HG02973 (cell line): ENCODE results near the gene TOLLIP.
"Not testable (repeated sequence)": the region's sequence is repeated elsewhere in the genome, so short reads cannot be mapped to it uniquely, and the experiment has no call there.

Experiments used
- ATAC-seq: cut with Tn5 transposase; IDR thresholded peaks from one replicate; pipeline ENCODE4 v1.9.1; 2021; ENCODE audit warnings: moderate library complexity; ENCODE audit not compliant: unreplicated experiment

TOLLIP gene

DNA sequence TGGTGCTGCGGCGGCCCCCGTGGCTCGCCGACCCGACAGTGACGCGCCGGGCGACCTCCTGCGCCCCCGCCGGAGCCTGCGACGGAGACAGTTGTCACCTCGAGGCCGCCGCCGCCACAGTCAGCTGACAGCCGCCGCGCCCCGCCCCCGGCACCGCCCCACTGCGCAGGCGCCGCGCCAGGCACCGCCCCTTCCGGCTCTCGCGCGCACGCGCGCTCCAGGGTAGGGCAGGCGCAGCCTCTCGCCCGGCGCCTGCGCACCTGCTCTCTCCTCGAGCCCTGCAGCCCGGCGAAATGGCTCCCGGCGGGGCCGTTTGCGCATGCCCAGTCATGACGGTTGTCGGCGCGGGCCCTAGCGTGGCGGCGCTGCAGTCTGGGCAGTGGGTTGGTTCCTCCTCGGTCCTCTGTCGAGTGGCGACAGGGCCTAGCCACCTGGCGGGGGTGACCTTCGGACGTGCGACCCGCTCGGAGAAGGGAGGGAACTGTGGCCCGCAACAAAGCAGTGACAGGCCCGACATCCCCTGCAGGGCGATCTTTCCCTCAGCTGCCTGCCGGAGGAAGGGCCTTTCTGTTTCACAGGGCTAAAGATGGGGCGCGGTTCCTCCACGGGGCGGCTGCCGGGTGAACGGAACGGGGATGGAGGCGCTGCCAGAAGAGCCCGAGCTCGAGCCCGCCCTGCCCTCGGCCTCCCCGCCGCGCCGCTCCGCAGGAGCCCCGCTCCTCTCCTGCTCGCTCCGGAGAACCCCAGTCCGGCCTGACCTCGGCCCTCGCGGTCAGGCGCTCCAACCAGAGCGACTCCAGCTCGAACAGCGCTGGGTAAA lies at the start of gene TOLLIP:
TOLLIP (minus strand) TSS at position 135 of the 820 bp plus-strand sequence; CDS start at position 1, 134 bp downstream.
- ATAC-seq: peak; percentile 70

DNA sequence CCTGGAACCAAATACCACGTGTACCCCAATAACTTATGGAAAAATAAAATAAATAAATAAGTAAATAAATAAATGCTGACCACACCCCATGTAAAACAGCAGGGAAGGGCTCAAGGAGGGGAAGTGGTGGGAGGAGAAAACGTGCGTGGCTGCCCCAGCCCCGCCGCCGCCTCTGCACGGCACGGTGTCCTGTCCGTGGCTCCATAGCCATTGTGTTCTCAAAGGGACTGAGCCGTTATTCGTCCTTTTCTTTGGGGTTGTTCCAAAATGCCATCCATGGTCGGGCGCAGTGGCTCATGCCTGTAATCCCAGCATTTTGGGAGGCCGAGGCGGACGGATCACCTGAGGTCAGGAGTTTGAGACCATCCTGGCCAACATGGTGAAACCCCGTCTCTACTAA lies 49.5 kb upstream of the TOLLIP start:
- not testable (repeated sequence) for ATAC-seq

DNA sequence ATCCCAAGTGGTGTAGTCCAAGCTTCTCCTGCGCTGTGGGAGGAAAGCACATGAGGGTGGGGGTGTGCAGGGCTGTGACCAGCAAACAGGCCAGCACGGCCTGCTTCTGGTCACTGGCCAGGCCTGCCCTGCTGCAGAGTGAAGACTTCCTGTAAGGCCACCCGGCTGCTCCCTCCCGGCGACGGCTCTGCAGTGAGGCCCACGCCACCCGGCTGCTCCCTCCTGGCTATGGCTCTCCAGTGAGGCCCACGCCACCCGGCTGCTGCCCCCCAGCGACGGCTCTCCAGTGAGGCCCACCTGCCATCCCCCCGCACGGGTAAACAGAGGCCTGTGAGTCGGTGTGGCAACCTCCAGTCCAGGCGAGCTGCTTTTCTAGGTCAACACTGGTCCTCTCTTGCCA lies 48.9 kb upstream of the TOLLIP start:
- ATAC-seq: no peak

DNA sequence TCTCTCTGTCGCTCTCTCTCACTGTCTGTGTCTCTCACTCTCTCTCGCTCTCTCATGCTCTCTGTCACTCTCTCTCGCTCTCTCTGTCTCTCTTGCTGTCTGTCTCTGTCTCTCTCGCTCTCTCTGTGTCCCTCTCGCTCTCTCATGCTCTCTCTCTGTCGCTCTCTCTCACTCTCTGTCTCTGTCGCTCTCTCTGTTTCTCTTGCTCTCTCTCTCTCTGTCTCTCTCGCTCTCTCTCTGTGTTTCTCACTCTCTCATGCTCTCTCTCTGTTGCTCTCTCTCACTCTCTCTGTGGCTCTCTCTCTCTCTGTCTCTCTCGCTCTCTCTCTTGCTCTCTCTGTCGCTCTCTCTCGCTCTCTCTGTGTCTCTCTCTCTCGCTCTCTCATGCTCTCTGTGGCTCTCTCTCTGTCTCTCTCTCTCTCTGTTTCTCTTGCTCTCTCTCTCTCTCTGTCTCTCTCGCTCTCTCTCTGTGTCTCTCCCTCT lies 47.1 kb upstream of the TOLLIP start:
- ATAC-seq: no peak

DNA sequence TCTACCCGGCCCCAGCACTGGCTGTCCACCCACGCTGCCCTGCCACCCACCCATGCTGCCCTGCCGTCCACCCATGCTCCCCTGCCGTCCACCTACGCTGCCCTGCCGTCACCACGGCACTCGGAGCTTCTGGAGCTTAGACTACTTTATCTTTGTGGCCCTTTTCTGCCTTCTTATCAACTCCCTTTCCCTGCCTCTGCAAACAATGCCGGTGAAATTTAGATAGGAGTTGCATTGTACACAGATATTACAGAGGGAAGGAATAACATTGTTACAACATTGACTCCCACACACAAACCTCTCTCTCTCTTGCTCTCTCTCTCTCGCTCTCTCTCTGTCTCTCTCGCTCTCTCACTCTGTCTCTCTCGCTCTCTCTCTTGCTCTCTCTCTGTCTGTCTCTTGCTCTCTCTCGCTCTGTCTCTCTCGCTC lies 46.6 kb upstream of the TOLLIP start:
- no peak for ATAC-seq

DNA sequence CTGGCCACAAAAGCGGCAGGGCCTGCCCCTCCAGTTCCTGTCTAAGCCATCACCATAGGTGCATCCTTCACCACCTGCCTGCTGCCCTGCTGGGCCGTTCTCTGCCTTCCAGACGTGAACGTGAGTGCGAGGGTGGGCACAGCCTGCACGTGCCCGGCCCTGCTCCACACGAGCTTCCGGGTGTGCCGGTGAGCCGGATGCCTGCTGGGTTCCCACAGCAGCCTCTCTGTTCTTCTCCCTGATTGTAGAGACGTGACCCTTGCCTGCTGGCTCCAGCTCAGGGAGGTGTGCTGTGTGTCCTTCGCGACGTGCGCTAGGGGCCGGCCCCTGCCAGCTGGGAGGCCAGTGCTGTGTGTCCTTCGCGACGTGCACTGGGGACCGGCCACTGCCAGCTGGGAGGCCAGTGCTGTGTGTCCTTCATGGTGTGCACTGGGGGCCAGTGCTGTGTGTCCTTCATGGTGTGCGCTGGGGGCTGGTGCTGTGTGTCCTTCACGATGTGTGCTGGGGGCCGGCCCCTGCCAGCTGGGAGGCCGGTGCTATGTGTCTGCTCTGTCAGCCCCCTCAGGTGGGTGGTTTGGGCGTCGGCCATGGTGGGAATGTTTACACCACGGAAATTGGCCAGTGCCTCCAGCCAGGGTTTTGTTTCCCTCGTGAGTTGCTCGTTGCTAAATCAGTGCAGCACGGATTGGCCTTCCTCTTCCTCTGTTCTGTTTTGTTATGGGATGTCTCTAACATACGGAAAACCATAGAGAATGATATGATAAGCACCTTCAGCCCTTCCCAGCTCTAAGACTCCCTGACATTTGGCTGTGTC lies 44.9 kb upstream of the TOLLIP start:
- no peak for ATAC-seq

DNA sequence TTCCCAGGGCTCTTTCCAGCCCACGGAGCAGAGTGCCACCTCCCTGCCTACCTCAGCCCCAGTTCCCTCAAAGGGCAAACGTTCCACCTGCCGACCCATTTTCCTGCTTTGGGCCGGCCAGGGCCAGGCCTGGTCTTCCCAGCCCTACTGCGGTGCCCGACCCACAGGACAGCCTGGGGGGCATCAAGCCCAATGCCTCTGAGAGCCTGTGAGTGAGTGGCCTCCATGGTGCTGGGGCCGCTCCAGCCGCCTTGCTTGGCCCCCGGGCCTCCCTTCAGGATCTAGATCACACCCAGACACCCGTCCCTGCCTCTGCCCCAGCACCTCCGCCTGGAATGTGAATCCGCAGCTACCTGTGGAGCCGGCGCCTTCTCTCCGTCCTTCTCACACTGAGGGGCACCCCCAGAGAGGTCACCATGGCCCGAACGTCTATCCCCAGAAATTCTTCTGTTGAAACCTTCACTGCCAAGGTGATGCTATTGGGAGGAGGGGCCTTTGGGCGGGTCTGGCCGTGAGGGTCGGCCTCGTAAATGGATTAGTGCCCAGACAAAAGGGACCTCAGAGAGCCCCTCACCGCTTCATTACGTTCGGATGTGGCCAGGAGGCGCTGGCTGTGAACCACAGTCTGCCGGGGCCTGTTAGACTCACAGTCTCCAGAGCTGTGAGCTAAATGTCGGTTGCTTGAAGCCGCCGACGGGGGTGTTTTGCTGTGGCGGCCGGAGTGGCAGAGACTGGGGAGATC lies 44.1 kb upstream of the TOLLIP start:
- ATAC-seq: no peak

DNA sequence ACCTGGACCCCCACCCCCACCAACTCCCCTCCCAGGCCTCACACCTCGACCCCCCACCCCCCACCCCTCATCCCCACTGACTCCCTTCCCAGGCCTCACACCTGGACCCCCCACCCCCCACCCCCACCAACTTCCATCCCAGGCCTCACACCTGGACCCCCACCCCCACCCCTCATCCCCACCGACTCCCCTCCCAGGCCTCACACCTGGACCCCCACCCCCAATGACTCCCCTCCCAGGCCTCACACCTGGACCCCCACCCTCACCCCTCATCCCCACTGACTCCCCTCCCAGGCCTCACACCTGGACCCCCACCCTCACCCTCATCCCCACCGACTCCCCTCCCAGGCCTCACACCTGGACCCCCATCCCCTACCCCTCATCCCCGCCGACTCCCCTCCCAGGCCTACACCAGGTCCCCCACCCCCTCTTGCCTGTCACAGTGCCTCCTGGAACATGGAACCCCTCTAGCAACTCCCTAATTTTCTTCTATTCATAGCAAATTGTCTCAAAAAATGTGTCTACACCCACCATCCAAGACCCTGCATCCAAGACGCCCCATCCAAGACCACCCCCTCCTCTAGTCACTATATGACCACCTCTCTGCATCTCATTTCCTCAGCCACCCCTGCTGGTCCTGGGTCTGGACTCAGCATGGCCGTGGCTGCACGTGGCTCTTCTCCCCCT lies 43.4 kb upstream of the TOLLIP start:
- ATAC-seq: no peak

DNA sequence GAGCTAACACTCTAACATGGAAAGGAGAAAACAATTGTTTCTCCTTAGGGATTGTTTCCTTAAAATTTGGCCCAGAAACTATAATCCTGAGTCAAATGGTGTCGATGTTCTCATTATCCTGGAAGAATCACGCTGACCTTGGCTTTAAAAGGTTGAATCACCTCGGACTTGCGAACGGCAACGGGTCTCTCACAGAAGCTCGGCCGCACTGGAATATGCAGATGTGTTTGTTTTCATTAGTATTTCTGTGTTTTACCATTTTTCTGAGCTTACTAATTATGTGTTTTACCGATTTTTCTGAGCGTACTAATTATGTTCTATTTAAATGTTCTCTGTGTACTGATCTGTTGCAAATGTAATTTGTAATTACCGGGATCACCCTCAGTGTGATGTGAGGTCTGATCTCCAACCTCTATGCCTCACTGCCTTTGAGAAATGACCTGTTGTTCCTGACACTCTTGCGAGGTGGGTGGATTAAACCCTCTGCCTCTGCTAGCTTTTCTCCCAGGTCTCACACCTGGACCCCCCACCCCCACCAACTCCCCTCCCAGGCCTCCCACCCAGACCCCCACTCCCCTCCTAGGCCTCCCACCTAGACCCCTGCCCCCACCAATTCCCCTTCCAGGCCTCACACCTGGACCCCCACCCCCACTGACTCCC lies 42.0 kb upstream of the TOLLIP start:
- ATAC-seq: no peak

DNA sequence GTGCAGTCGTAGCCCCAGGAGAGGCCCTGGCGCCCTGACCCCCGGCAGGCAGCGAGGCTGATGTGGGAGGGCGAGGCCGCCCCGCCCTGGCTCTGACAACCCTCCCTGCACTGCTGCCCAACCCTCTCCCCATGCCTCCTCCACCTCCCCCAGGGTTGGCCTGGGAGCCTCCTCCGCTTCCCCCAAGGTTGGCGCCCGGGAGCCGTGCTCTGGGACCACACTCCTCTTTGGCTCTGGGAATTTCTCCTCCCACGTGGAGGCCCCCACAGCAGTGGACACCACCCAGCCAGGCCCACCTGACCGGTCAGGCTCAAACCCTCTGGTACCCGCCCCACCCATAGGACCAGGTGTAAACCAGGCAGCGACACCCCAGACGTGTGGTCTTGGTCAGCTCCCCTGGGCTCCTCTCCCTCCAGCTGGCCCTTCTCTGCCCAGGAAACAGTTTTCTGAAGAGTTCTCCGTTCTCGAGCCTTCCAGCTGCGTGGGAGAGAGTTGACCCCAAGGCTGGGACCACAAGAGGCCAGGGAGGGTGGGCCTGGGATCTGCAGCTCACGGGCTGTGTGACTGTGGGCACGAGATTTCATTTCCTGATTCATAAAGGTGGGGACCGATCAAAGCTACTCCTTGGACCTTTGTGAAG lies 40.8 kb upstream of the TOLLIP start:
- no peak for ATAC-seq

DNA sequence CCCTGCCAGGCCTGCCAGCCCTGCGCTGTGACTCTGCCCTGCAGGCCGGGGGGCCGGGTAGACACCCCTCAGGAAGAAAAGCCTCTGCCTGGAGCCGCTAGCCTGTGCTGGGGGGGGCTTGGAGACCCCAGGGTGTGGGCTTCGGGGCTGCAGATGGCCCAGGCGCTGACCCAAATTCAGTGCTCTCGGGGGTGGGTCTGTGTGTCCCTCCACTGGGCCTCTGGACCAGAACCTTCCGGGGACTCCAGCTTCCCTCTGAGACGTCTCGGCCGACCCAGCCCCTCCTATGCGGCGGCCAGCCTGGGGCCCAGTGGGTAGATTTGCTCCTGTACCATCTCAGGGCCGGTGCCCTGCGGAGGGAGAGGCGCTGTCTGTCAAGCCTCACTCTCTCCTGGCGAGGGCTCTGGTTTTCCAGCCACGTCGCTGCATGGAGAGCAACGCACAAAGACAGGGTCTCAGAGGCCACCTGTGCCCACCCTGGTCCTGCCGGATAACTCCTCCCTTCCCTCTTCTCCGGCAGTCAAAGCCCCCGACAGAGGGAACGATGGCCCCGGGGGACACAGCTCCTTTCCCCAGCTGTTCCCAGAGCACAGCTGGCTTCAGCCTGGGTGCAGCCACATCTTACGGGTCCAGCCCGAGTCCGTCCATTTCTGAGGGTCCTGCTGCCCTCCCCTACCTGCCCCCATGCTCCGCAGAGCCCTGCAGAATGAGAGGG lies 40.1 kb upstream of the TOLLIP start:
- ATAC-seq: no peak

DNA sequence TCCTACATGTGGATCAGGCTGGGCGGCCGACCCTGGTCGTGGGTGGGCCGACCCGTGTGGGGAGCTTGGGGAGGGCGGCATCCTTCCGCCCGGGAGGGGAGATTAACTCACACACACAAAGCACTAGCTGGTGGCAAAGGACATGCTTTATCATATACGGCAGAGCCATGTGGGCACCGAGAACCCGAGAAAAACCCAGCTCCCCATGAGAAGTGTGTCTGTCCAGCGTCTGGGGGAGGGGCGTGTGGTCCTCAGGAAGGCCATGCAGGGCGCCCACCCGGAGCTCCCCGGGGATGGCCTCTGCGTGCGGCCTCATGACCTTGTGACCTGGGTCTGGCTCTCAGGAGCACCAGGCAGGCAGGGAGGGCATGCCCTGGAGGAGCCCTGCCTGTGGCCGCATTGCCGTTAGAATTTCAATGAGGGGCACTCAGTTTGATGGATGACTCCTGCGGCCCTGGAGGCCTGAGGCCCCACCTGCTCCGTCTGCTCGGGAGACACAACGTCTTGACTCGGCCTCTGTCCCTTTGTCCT lies 39.4 kb upstream of the TOLLIP start:
- no peak for ATAC-seq

DNA sequence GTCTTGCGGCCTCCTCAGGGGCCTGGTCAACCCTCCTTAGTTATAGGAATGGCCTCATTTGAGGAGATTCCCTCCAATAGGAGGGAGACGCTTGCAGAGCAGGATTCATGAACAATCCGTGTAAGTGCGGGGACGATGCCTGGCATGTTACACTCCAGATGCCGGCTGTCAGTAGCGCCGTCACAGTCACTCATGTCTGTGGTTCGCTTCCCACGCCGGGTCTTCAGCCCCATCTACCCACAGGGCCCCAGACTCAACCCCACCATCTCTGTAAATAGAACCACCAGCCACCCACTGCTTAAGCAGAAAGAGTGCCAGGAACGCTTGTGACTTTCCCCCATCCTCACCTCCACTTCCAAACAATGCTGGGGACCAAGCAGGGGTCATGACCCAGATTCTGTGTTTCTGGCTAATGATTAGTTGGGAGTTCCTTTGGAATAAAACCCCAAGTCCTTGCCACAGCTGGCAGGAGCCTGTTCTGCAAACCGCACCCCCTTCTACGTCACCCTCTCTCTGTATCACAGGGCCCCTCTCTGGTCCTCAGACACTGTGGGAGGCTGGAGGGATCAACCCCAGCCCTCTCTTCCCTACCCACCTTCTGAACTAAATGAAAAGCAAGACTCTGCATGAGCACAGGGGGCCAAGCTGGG lies 38.8 kb upstream of the TOLLIP start:
- ATAC-seq: no peak

DNA sequence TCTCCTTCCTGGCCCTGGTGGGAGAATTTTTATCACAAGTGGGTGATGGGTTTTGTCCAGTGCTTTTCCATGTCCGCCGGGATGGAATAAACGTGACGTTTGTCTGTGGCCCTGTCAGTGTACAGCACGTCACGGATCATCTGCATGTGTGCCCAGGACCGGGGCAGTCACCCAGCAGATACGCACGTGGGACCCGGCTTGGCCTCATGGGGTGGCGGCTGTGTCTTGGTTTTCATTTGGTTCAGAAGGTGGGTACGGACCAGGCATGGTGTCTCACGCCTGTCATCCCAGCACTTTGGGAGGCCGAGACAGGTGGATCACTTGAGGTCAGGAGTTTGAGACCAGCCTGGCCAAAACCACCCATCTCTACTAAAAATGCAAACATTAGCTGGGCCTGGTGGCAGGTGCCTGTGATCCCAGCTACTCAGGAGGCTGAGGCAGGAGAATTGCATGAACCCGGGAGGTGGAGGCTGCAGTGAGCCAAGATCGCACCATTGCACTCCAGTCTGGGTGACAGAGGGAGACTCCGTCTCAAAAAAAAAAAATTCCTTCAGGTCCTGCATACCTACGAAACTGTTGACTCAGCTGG lies 38.1 kb upstream of the TOLLIP start:
- ATAC-seq: not testable (repeated sequence)

DNA sequence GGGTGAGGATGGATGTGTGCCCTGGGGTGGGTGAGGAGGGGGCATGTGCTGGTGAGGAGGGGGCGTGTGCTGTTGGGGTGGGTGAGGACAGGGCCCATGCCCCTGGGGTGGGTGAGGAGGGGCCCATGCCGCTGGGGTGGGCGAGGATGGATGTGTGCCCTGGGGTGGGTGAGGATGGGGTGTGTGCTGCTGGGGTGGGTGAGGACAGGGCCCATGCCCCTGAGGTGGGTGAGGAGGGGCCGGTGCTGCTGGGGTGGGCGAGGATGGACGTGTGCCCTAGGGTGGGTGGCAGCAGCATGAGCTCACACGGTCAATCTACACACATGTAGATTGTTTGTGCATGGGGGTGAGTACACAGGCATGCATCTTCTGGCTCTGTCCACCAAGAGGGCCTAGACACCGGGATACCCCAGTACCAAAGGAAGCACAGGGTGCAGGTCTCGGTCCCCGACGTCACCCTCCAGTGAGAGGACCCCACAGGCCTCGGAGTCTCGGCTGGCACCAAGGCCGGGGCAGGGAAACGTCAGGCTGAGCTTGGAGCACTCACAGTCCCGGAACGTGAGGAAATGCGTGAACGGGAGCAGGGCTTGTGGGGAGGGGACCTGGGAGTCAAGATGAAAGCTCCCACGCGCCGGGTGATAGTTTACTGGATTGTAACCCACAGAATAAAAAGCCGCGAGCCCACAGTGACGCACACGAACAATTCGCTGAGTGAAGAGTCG lies 37.4 kb upstream of the TOLLIP start:
- ATAC-seq: no peak

DNA sequence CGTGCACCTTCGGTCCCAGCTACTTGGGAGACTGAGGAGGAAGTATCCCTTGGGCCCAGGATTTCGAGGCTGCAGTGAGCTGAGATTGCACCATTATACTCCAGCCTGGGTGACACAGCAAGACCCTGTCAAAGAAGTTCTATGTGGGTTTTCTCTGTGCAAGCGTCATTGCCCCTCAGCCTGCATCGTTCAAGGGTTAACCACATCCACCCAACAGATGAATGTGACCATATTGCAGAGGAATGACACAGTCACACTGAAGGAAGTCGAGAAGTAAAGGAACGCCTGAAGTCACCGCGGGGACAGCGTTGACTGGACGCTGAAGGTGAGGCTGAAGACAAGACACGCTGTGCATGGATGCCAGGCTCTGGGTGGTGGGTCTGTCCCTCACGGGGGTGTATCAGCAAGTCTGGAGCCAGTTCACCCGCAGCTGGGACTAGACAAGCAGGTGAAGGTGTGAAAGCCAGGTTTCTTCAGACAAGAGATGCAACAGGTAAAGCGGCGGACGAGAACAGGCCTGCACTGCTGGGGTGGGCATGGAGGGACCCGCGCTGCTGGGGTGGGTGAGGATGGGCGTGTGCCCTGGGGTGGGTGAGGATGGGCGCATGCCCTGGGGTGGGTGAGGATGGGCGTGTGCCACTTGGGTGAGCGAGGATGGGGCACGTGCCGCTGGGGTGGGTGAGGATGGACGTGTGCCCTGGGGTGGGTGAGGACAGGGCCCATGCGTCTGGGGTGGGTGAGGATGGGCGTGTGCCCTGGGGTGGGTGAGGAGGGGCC lies 36.5 kb upstream of the TOLLIP start:
- ATAC-seq: no peak
